Right lobe of liver (tissue), 6 donors: ENCODE results near the gene OPCML. TPM values are rescaled to one million over a fixed set of nuclear protein-coding genes. Genes with fewer than 3 reads are reported as not detected.

Experiments used
- ATAC-seq, 4 donors: fragments of 200-7000 bp; cut with Tn5 transposase; one replicate each; pipeline ENCODE4 v1.9.1; 2020; ENCODE audit warnings: mild to moderate bottlenecking in 4 of 4, moderate library complexity in 4 of 4
- DNase-seq, 3 donors: peaks; one replicate each; pipeline ENCODE4 v3.0.0-alpha.2; 2020
- H3K27ac ChIP-seq, 3 donors: fragments of 200-600 bp; one replicate each; pipeline ENCODE4 v1.8.0; 2022
- H3K27me3 ChIP-seq, 2 donors: fragments of 200-600 bp; one replicate each; pipeline ENCODE4 v1.8.0; 2022
- H3K36me3 ChIP-seq, 4 donors: fragments of 200-600 bp; sonication (generic) in 1 of 4; one replicate each; pipeline versions ENCODE4 v1.5.1 to v1.8.0; 2017 to 2022; ENCODE audit warnings: control low read depth in 1 of 4
- H3K4me1 ChIP-seq, 4 donors: fragments of 200-600 bp; sonication (generic) in 1 of 4; one replicate each; pipeline versions ENCODE4 v1.5.1 to v1.8.0; 2017 to 2022; ENCODE audit warnings: control low read depth in 1 of 4
- H3K4me3 ChIP-seq, 3 donors: fragments of 200-600 bp; one replicate each; pipeline ENCODE4 v1.8.0; 2022
- H3K9me3 ChIP-seq, 4 donors: fragments of 200-600 bp; sonication (generic) in 1 of 4; one replicate each; pipeline versions ENCODE4 v1.5.1 to v1.8.0; 2017 to 2022; ENCODE audit warnings: control low read depth in 1 of 4
- POLR2A ChIP-seq: fragments of 450-650 bp; IDR thresholded peaks from one replicate; pipeline ENCODE4 v1.6.1; 2017; ENCODE audit warnings: antibody characterized with exemption, mild to moderate bottlenecking
- WGBS: methylation state at CpG from one replicate; pipeline ENCODE4 v1.1.6; 2018; ENCODE audit warnings: low coverage, low lambda C conversion rate; ENCODE audit not compliant: insufficient coverage; ENCODE audit errors: missing lambda C conversion rate; 5-methylcytosine and 5-hydroxymethylcytosine counted together
- intact Hi-C, 2 donors: fragments of 100-400 bp; cut with DNase I; formaldehyde crosslinking; loops; one replicate each; pipeline versions ENCODE4 v1.11.2 to v1.14.1; 2022
- total RNA-seq, 6 experiments: library from RNA; depleted of rRNA in 2 of 6; stranded (reverse); fragments of >200 nt in 2 of 6; fragmentation: NEBNext Ultra II Directional in 3 of 6; extraction: Animal tissue kit (Norgen Biotek cat#: 25700) in 3 of 6; gene quantifications; one replicate each; pipeline versions ENCODE4 v1.1.0 to v1.2.4, GENCODE V29; 2016 to 2023
- TF ChIP-seq, protein P1 (sequence below), 4 donors: fragments of 200-600 bp in 3 of 4; fragments of 450-650 bp in 1 of 4; IDR thresholded peaks; one replicate each; pipeline versions ENCODE4 v1.5.1 to v1.8.0; 2016 to 2022; ENCODE audit warnings: antibody characterized with exemption in 4 of 4, mild to moderate bottlenecking in 2 of 4
- donor health status: DM: no; HTN: yes; CAD: no.
- donor health status: DM: no; HTN: no; CAD: no.
- donor health status: DM: no; HTN: no; CAD: no.
- donor health status: DM: no; HTN: yes; CAD: no.
- donor health status: DM: no; HTN: yes; CAD: no.

The OPCML gene
- total RNA-seq, 6 experiments from 2014 or later: 0.11 TPM; not detected in 5

DNA sequence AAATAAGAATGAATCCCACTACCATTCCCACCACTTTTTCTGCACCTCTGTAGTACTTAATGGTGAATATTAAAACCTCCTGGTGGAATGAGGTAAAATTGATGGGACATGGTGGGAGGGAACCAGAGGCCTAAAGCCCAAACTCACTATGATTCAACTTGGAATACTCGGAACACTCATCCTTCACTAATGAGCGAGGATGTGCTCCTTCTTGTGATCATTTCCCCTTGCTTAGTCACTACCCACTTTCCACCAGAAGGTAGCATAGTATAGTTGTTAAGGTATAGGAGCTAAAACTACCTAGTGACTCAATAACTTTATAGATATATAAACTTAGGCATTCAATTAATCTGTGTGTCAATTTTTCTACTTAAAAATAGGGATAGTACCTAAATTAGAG, 728.9 kb downstream of the OPCML start:
- no peak overlapping the region for H3K27ac ChIP-seq
- no peak for ATAC-seq
- no peak overlapping the region for H3K4me3 ChIP-seq
- TF ChIP-seq POLR2A: no peak
- TF ChIP-seq, protein P1, sequence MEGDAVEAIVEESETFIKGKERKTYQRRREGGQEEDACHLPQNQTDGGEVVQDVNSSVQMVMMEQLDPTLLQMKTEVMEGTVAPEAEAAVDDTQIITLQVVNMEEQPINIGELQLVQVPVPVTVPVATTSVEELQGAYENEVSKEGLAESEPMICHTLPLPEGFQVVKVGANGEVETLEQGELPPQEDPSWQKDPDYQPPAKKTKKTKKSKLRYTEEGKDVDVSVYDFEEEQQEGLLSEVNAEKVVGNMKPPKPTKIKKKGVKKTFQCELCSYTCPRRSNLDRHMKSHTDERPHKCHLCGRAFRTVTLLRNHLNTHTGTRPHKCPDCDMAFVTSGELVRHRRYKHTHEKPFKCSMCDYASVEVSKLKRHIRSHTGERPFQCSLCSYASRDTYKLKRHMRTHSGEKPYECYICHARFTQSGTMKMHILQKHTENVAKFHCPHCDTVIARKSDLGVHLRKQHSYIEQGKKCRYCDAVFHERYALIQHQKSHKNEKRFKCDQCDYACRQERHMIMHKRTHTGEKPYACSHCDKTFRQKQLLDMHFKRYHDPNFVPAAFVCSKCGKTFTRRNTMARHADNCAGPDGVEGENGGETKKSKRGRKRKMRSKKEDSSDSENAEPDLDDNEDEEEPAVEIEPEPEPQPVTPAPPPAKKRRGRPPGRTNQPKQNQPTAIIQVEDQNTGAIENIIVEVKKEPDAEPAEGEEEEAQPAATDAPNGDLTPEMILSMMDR (IDR thresholded peaks at IDR 0.05): no peak
- intact Hi-C loops: no loop called here
- no peak for DNase-seq
- 81% methylated on average over 2 of the region's 2 CpGs for WGBS
- no peaks in the 10 kb centered on the region for H3K4me1 ChIP-seq
- peaks cover 0 to 2% (median 0%) of the 10 kb centered on the region in 4 donors for H3K9me3 ChIP-seq
- no peaks in the 10 kb centered on the region for H3K36me3 ChIP-seq
- no peaks in the 10 kb centered on the region for H3K27me3 ChIP-seq

DNA sequence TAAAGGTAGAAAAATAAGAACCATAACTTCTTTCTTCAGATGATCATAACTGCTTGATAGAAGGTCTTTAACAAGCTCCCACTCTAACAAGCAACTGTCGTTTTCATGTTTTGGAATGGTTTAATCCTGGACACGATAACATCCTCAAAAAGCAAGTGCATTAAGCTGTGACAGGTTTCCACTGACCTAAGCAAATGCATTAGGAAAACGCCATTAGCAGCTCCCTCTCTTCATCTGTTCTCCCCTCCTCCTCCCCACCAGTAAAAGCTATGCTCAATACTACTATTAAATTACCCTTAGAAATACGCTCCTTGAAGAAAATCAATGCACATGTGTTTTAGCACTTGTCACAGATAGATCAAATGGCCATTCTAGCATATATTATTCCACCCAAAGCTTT, 729.4 kb downstream of the OPCML start:
- Histone ChIP-seq H3K27me3 (no peaks in the 10 kb centered on the region), H3K36me3 (no peaks in the 10 kb centered on the region), H3K4me1 (no peaks in the 10 kb centered on the region), H3K27ac (no peak overlapping the region), H3K4me3 (no peak overlapping the region), H3K9me3 (peaks cover 0 to 2% (median 0%) of the 10 kb centered on the region in 4 donors)
- TF ChIP-seq POLR2A: no peak
- TF ChIP-seq, protein P1 (IDR thresholded peaks at IDR 0.05): no peak
- intact Hi-C loops: no loop called here
- WGBS: 63% methylated on average over 4 of the region's 4 CpGs
- DNase-seq (no peak), ATAC-seq (no peak)

DNA sequence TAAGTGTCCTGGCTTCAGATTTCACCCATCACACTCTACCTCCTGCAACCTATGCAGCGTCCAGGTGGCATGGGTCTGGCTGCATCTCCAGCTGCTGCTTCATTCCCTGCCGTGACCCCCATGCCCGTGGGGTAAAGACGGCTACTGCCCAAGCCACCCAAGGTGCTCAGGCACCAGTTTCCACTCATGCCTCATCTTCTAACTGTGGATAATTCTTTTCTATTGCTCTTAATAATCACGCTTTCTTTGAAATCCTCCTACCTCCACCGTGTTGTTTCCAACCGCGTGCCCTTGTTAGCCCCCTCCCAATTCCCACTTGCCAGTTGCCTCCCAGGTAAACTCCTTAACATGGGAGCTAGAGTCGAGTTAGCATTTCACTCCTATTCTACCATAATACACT, 738.5 kb downstream of the OPCML start:
- Histone ChIP-seq H3K27ac (no peak overlapping the region), H3K4me3 (no peak overlapping the region), H3K9me3 (no peaks in the 10 kb centered on the region), H3K36me3 (no peaks in the 10 kb centered on the region), H3K27me3 (no peaks in the 10 kb centered on the region), H3K4me1 (no peaks in the 10 kb centered on the region)
- ATAC-seq (no peak), DNase-seq (no peak)
- TF ChIP-seq POLR2A: no peak
- TF ChIP-seq, protein P1 (IDR thresholded peaks at IDR 0.05): no peak
- 72% methylated on average over 5 of the region's 9 CpGs for WGBS
- intact Hi-C loops: no loop called here

DNA sequence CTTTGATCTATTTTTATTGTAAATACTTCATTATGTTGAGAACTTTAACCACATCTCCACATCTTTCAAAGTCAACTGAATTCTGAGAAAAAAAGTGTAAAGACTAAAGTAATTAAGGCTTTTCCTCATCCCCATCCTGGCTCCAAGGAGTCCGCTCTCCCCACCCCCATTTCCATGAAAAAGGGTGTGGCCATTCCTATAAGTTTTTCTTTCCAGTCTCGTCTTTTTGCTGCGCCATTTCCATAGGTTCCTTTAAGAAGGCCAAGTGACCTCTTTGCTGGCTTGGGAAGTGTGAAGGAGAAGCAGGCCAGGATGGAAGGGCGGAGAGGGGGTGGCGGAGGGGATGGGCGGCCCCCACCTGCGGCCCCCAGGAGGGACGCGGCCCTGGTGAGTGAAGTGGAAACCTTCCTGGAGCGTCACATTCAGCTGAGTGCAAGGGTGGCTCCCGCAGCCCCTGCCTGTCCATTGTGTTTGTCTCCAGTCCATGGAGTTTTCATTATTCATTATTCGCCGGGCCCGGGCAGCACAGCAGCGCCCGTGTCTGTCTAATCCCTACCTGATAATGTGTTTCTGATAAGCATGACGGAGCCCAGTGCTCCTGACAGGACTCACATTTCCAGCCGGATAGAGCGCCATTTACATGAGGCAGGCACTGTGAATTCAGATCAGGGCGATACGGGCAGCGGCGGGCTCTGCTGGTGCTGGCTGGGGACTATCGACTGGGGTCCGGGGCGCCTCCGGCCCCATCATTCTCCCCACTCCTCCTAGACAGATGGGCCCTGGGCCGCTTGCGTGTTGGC, 739.8 kb downstream of the OPCML start:
- no peak overlapping the region for H3K27ac ChIP-seq

More for the DNA sequence above, 739.8 kb downstream of the OPCML start:
- no peak for TF ChIP-seq POLR2A
- TF ChIP-seq, protein P1 (IDR thresholded peaks at IDR 0.05): no peak
- Histone ChIP-seq H3K4me3 (no peak overlapping the region), H3K9me3 (no peaks in the 10 kb centered on the region), H3K27me3 (no peaks in the 10 kb centered on the region), H3K36me3 (no peaks in the 10 kb centered on the region), H3K4me1 (no peaks in the 10 kb centered on the region)
- no peak for DNase-seq
- 60% methylated on average over 9 of the region's 29 CpGs for WGBS
- intact Hi-C loops: no loop called here
- ATAC-seq: no peak
